GM12864 (cell line): Measurements from ENCODE around the gene SGK1.
"Not testable (repeated sequence)": the region's sequence is repeated elsewhere in the genome, so short reads cannot be mapped to it uniquely, and the experiment has no call there.

Source experiments
- DNase-seq: peaks from one replicate; pipeline ENCODE4 v3.0.0-alpha.2; 2011; ENCODE audit warnings: low read depth
- H3K4me3 ChIP-seq: 2 replicates; pipeline ENCODE4 v1.5.1; 2011; ENCODE audit warnings: mild to moderate bottlenecking, low read depth, low read length, control low read depth
- CTCF ChIP-seq: IDR thresholded peaks from 2 replicates; pipeline ENCODE4 v1.5.1; 2011; ENCODE audit warnings: low read depth, mild to moderate bottlenecking, moderate library complexity, low read length, control low read depth, inconsistent platforms; ENCODE audit errors: missing control alignments

SGK1 gene

GRCh38 chr6:134288538-134289203 is 29.2 kb downstream of the SGK1 start:
- no peak for TF ChIP-seq CTCF
- no peak overlapping the region for H3K4me3 ChIP-seq
- DNase-seq = no peak

- TF ChIP-seq CTCF = no peak
- DNase-seq = no peak
- no peak overlapping the region for H3K4me3 ChIP-seq
These were observed 29.9 kb downstream of the SGK1 start for GRCh38 chr6:134287859-134288537.

- no peak for DNase-seq
- no peak for TF ChIP-seq CTCF
- H3K4me3 ChIP-seq = no peak overlapping the region
These were observed 35.1 kb downstream of the SGK1 start for GRCh38 chr6:134282816-134283215.

GRCh38 chr6:134281388-134281787 is 36.5 kb downstream of the SGK1 start:
- TF ChIP-seq CTCF = no peak
- H3K4me3 ChIP-seq = no peak overlapping the region
- DNase-seq = no peak

- no peak for TF ChIP-seq CTCF
- no peak for DNase-seq
- no peak overlapping the region for H3K4me3 ChIP-seq
These were observed 39.9 kb downstream of the SGK1 start for GRCh38 chr6:134278000-134278399.

GRCh38 chr6:134276891-134277377 is 41.0 kb downstream of the SGK1 start:
- H3K4me3 ChIP-seq, DNase-seq: not testable (repeated sequence)

GRCh38 chr6:134272374-134272773 is 45.5 kb downstream of the SGK1 start:
- DNase-seq = no peak
- TF ChIP-seq CTCF = no peak
- no peak overlapping the region for H3K4me3 ChIP-seq
